Keratinocyte (primary cell): ENCODE results near the gene FBXO17. TPM values are rescaled to one million over a fixed set of nuclear protein-coding genes. Genes with fewer than 3 reads are reported as not detected.
A peak's percentile ranks its signal among the peaks of the same experiment; 100 is the strongest.

Experiments used
- DNase-seq: peaks from one replicate; pipeline ENCODE4 v3.0.0-alpha.2; 2011; ENCODE audit warnings: low read depth, missing footprints, low spot score
- FAIRE-seq: peaks from 2 replicates; lab custom pipeline; 2011; peaks lifted over from hg19 to GRCh38; lab: Jason Lieb, UNC
- H2AFZ ChIP-seq: 2 replicates; pipeline ENCODE4 v1.6.0; 2012; ENCODE audit warnings: low read length, control low read depth, inconsistent platforms; ENCODE audit not compliant: control insufficient read depth
- H3K27ac ChIP-seq: 2 replicates; pipeline ENCODE4 v1.5.1; 2011; ENCODE audit warnings: low read length; ENCODE audit not compliant: control insufficient read depth, insufficient read depth
- H3K27me3 ChIP-seq: 3 replicates; pipeline ENCODE4 v1.6.0; 2011; ENCODE audit warnings: low read length; ENCODE audit not compliant: control insufficient read depth, insufficient read depth; ENCODE audit errors: extremely low read depth
- H3K36me3 ChIP-seq, 2 experiments: 2 replicates in 1 of 2; 3 replicates in 1 of 2; pipeline ENCODE4 v1.5.1; 2011; ENCODE audit warnings: low read length in 2 of 2, mild to moderate bottlenecking in 1 of 2; ENCODE audit not compliant: control insufficient read depth in 2 of 2, insufficient read depth in 2 of 2; ENCODE audit errors: extremely low read depth in 1 of 2
- H3K4me1 ChIP-seq: 3 replicates; pipeline ENCODE4 v1.5.1; 2011; ENCODE audit warnings: low read length; ENCODE audit not compliant: control insufficient read depth, insufficient read depth; ENCODE audit errors: extremely low read depth
- H3K4me2 ChIP-seq: 3 replicates; pipeline ENCODE4 v1.6.0; 2011; ENCODE audit warnings: low read depth, low read length; ENCODE audit not compliant: control insufficient read depth, insufficient read depth; ENCODE audit errors: extremely low read depth
- H3K4me3 ChIP-seq, 3 experiments: fragments of 200-600 bp in 1 of 3; sonication (generic) in 1 of 3; 2 replicates in 2 of 3; 3 replicates in 1 of 3; pipeline ENCODE4 v1.5.1; 2011 to 2016; ENCODE audit warnings: low read length in 3 of 3, mild to moderate bottlenecking in 3 of 3, control low read depth in 2 of 3, inconsistent platforms in 1 of 3, low read depth in 1 of 3, mixed read lengths in 1 of 3, mixed run types in 1 of 3, moderate library complexity in 1 of 3; ENCODE audit not compliant: control insufficient read depth in 2 of 3, insufficient read depth in 2 of 3; ENCODE audit errors: extremely low read depth in 1 of 3
- H3K79me2 ChIP-seq: 2 replicates; pipeline ENCODE4 v1.6.0; 2012; ENCODE audit warnings: low read length; ENCODE audit not compliant: control insufficient read depth, insufficient read depth
- H3K9ac ChIP-seq: 3 replicates; pipeline ENCODE4 v1.6.0; 2011; ENCODE audit warnings: low read length; ENCODE audit not compliant: control insufficient read depth, insufficient read depth; ENCODE audit errors: extremely low read depth
- H3K9me1 ChIP-seq: 3 replicates; pipeline ENCODE4 v1.6.0; 2011; ENCODE audit warnings: low read length; ENCODE audit not compliant: control insufficient read depth, insufficient read depth; ENCODE audit errors: extremely low read depth
- H3K9me3 ChIP-seq: 2 replicates; pipeline ENCODE4 v1.5.1; 2012; ENCODE audit warnings: low read depth, low read length; ENCODE audit not compliant: control insufficient read depth
- H4K20me1 ChIP-seq: 3 replicates; pipeline ENCODE4 v1.6.0; 2011; ENCODE audit warnings: low read length; ENCODE audit not compliant: control insufficient read depth, insufficient read depth; ENCODE audit errors: extremely low read depth
- CTCF ChIP-seq, 3 experiments: IDR thresholded peaks in 1 of 3; conservative IDR thresholded peaks in 1 of 3; optimal IDR thresholded peaks in 1 of 3; 2 replicates in 2 of 3; 3 replicates in 1 of 3; pipeline versions ENCODE3 to v1.5.1; 2011; ENCODE audit warnings: low read length in 3 of 3, mild to moderate bottlenecking in 3 of 3, moderate library complexity in 2 of 3, control low read depth in 1 of 3, inconsistent platforms in 1 of 3; ENCODE audit not compliant: insufficient read depth in 2 of 3; ENCODE audit errors: extremely low read depth in 1 of 3
- EZH2 ChIP-seq: IDR thresholded peaks from one replicate; pipeline ENCODE4 v1.6.1; 2012; ENCODE audit warnings: inconsistent platforms, mild to moderate bottlenecking, low read length, moderate library complexity
- dilution Hi-C: fragments of 300-500 bp; cut with MboI; formaldehyde crosslinking; loops from one replicate; pipeline ENCODE4 v1.7.0; 2020; ENCODE audit warnings: low sequenced_read_pairs; ENCODE audit not compliant: extremely low pct_ligation_motif_present
- polyA plus RNA-seq, 5 experiments: library from polyadenylated mRNA; depleted of rRNA in 3 of 5; stranded (reverse) in 3 of 5; stranded (forward) in 1 of 5; unstranded in 1 of 5; fragments of >200 nt; gene quantifications; 1 replicate in 1 of 5; 2 replicates in 3 of 5; 3 replicates in 1 of 5; pipeline versions ENCODE4 v1.2.1 to v1.2.3, GENCODE V29; 2011 to 2012; ENCODE audit warnings: missing spikeins in 2 of 5, low read depth in 1 of 5, low replicate concordance in 1 of 5

Gene FBXO17
- polyA plus RNA-seq, 1 donor (not counting 4 experiments of a cell fraction or from before 2014, with no cell fraction given), result 5.4 TPM

- DNase-seq (peak; percentile 98), FAIRE-seq (peak; percentile 90)
- Histone ChIP-seq H3K36me3 (peaks cover 7 to 8% of the 10 kb centered on the region in 2 experiments), H3K9me3 (no peaks in the 10 kb centered on the region), H4K20me1 (no peaks in the 10 kb centered on the region), H3K9ac (peak within 1 kb of the TSS; percentile 96), H3K4me1 (peaks cover 15% of the 10 kb centered on the region), H3K79me2 (peaks cover 43% of the 10 kb centered on the region), H3K4me2 (peak within 1 kb of the TSS; percentile 90), H3K27me3 (no peaks in the 10 kb centered on the region), H3K4me3 (peak within 1 kb of the TSS; percentile 80 to 83 (median 81)), H2AFZ (peak within 1 kb of the TSS; percentile 100), H3K9me1 (no peaks in the 10 kb centered on the region), H3K27ac (peak within 1 kb of the TSS; percentile 98)
- dilution Hi-C loops, result no loop called here
- TF ChIP-seq CTCF (optimal IDR thresholded peaks at IDR 0.05 in 1 of 3, IDR thresholded peaks at IDR 0.05 in 1 of 3, conservative IDR thresholded peaks at IDR 0.05 in 1 of 3; ENCODE audit: extremely low read depth in 1 of 3, insufficient read depth in 2 of 3, low read length in 3 of 3) (no peak), EZH2 (no peak)
Observed at GRCh38 chr19:38930776-38931520, 44.6 kb downstream of the FBXO17 start, which contains the start of gene MRPS12. TSS of gene MRPS12 (plus strand) at chr19:38930944. CDS start at chr19:38931295, 351 bp downstream.

- dilution Hi-C loops, result no loop called here
- Histone ChIP-seq H3K36me3 (peaks cover 8 to 12% of the 10 kb centered on the region in 2 experiments), H3K4me2 (peak within 1 kb of the TSS; percentile 90), H3K9me3 (no peaks in the 10 kb centered on the region), H2AFZ (peak within 1 kb of the TSS; percentile 100), H3K9ac (peak within 1 kb of the TSS; percentile 96), H3K4me1 (peaks cover 15% of the 10 kb centered on the region), H3K27ac (peak within 1 kb of the TSS; percentile 98), H3K4me3 (peak within 1 kb of the TSS; percentile 80 to 83 (median 81)), H3K9me1 (no peaks in the 10 kb centered on the region), H3K27me3 (no peaks in the 10 kb centered on the region), H3K79me2 (peaks cover 43% of the 10 kb centered on the region), H4K20me1 (no peaks in the 10 kb centered on the region)
- FAIRE-seq (no peak), DNase-seq (peak; percentile 81)
- TF ChIP-seq EZH2, result no peak
- TF ChIP-seq CTCF (optimal IDR thresholded peaks at IDR 0.05 in 1 of 3, IDR thresholded peaks at IDR 0.05 in 1 of 3, conservative IDR thresholded peaks at IDR 0.05 in 1 of 3; ENCODE audit: extremely low read depth in 1 of 3, insufficient read depth in 2 of 3, low read length in 3 of 3), result peak; percentile 88 to 98 (median 98)
Observed at GRCh38 chr19:38929929-38930775, 45.4 kb downstream of the FBXO17 start, which contains the start of gene SARS2. TSS of gene SARS2 (minus strand) at chr19:38930763. CDS start at chr19:38930736, 27 bp downstream.
